Measurements from ENCODE around the gene PCNA.
A peak's percentile ranks its signal among the peaks of the same experiment; 100 is the strongest.
"Not testable (repeated sequence)": the region's sequence is repeated elsewhere in the genome, so short reads cannot be mapped to it uniquely, and the experiment has no call there.

PCNA gene

DNA sequence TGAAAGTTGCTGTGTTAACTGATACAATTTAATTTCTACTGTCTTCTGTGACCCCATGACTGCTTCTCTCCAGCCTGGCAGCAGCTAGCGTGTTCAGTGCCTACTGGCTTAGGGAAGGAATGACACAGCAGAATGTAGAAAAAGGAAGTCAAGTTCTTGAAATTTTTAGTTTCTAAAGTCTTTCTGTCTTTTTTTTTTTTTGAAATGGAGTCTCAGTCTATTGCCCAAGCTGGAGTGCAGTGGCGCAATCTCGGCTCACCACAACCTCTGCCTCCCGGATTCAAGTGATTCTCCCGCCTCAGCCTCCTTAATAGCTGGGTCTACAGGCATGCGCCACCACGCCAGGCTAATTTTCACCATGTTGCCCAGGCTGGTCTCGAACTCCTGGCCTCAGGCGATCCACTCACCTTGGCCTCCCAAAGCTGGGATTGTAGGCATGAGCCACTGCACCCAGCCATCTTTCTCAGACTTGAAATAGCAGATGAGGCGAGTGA lies 39.3 kb downstream of the PCNA start:
- TF ChIP-seq, protein P1, sequence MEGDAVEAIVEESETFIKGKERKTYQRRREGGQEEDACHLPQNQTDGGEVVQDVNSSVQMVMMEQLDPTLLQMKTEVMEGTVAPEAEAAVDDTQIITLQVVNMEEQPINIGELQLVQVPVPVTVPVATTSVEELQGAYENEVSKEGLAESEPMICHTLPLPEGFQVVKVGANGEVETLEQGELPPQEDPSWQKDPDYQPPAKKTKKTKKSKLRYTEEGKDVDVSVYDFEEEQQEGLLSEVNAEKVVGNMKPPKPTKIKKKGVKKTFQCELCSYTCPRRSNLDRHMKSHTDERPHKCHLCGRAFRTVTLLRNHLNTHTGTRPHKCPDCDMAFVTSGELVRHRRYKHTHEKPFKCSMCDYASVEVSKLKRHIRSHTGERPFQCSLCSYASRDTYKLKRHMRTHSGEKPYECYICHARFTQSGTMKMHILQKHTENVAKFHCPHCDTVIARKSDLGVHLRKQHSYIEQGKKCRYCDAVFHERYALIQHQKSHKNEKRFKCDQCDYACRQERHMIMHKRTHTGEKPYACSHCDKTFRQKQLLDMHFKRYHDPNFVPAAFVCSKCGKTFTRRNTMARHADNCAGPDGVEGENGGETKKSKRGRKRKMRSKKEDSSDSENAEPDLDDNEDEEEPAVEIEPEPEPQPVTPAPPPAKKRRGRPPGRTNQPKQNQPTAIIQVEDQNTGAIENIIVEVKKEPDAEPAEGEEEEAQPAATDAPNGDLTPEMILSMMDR (IDR thresholded peaks at IDR 0.05; ENCODE audit: low read depth, low read length), result no peak
- DNase-seq (ENCODE audit: extremely low read depth, low read depth), result peak; percentile 47

DNA sequence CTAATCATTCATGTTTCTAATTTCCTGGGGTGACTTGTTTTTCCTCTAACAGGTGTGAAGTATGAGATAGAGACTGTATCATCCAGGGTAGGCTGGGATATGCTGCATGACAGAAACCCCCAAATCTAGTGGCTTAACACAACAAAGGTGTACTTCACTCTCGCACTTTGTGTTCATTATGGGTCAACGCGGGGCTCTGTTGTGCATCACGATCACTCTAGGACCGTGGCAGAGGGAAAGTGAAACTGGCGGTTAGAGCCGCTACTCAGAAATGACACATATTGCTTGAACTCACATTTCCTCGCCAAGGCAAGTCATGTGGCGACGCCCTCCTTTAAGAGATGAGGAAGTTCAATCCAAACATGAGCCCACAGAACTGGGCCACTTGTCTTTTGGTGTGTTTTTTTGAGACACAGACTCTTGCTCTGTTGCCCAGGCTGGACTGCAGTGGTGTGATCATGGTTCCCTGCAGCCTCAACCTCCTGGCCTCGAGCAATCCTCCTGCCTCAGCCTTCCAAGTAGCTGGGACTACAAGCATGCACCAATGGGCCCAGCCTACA lies 41.3 kb downstream of the PCNA start:
- DNase-seq (ENCODE audit: extremely low read depth, low read depth), result no peak
- TF ChIP-seq, protein P1 (IDR thresholded peaks at IDR 0.05; ENCODE audit: low read depth, low read length), result no peak

DNA sequence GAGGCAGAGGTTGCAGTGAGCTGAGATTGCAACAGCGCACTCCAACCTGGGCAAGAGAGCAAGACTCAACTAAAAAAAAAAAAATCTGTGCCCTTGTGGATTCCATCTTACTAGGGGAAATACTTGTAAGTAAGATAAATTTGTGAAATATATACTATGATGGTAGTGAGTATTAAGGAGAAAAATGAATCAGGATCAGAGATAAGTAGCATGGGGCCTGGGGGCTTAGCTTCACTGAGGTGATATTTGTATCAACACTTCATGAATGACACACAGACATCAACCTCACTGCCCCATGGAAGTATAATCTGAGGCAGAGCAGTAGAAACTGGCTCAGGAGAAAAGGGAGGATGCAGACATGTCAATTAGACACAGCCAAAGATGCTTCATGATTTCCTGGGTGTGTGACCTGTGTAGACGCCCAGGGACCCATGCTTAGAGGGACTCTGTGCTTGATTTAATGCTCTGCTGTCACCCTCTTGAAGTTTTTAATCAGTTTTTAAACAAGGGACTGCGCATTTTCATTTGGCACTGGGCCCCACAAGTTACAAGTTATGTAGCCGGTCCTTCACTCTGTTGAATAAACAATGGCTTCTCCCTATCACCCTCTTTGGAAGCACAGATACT lies 41.9 kb downstream of the PCNA start:
- DNase-seq (ENCODE audit: extremely low read depth, low read depth), result no peak
- TF ChIP-seq, protein P1 (IDR thresholded peaks at IDR 0.05; ENCODE audit: low read depth, low read length), result no peak

DNA sequence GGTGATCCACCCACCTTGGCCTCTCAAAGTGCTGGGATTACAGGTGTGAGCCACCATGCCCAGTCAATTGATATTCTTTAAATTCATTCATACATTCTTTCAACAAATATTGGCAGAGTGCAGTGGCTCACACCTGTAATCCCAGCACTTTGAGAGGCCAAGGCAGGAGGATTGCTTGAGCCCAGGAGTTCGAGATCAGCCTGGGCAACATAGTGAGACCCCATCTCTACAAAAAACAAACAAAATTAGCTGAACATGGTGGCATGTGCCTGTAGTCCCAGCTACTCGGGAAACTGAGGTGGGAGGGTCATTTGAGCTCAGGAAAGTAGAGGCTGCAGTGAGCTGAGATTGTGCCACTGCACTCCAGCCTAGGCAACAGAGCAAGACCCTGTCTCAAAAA lies 42.8 kb downstream of the PCNA start:
- DNase-seq (ENCODE audit: extremely low read depth, low read depth), result not testable (repeated sequence)

DNA sequence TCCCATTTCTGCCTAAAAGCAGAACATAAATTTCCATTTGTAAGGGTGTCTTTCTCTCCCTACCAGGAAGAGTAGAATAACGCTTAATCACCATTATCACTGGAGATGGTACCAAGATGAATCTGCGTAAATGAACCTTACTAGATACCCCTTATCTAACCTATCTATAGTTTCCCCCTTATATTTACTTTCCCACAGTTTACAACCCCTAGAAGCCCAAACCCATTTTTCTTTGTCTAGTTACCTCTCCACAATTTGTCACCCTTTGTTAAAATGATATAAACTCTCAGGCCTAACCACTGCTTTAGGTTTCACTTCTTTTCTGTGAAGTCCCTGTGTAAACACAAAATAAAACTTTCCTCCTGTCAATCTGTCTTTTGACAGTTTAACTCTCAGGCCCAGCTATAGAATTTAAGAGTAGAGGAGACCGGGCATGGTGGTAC lies 45.5 kb downstream of the PCNA start:
- DNase-seq (ENCODE audit: extremely low read depth, low read depth), result no peak
- TF ChIP-seq, protein P1 (IDR thresholded peaks at IDR 0.05; ENCODE audit: low read depth, low read length), result no peak

DNA sequence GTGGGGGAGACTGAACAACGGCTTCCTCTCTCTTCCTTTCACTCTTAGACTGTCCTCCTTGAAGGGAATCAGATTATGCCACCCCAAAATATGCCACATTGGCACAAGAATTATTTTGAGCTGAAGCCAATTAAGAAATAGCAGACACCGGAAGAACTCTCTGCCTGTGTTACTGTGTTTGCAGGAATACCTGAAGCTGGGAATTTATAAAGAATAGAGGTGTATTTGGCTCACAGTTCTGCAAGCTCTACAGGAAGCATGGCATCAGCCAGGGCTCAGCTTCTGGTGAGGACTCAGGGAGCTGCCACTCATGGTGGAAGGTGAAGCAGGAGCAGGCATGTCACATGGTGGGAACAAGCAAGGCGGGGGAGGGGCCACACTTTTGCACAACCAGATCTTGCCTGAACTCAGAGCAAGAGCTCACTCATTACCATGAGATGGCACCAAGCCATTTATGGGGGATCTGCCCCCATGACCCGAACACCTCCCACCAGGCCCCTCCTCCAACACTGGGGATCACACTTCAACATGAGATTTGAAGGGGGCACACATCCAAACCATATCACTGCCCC lies 46.0 kb downstream of the PCNA start:
- TF ChIP-seq, protein P1 (IDR thresholded peaks at IDR 0.05; ENCODE audit: low read depth, low read length), result no peak
- no peak for DNase-seq (ENCODE audit: extremely low read depth, low read depth)

DNA sequence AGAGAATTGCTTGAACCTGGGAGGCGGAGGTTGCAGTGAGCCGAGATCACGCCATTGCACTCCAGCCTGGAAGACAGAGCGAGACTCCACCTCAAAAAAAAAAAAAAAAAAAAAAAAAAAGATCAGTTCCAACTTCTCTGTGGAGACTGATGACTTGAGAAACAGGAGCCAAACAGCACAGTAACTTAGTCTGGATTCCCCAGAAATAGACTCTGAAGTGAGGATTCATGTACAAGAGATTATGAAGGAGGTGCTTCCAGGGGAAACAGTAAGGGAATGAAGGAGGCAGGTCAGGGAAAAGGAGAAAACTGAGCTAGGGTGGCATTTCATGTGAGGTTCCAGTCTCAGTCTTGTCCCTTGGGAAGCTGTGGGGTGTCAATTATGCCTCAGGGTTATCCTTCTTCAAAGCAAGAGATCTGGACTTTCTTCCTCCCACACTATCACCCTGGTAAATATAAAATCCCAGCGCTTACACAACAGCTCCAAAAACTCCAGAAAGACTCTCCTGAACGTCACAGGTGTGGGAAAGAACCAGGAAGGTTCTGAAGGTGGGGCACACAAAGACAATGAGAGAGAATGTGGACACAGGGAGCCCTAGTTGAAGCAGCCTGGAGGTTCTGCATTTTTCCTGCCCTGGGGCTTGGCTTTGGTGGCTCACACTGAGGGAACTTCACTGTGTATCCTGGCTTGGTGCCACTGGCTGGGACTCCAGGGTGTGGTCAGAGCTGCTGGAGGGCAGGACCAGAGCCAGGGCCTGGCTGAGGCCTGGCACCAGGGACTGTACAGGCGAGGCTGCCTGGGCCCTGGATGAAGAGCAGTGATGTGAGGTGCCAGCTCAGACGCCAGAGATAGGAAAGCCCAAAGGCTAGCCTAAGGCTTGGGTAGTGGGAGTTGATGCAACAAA lies 46.8 kb downstream of the PCNA start:
- peak; percentile 40 for DNase-seq (ENCODE audit: extremely low read depth, low read depth)
- TF ChIP-seq, protein P1 (IDR thresholded peaks at IDR 0.05; ENCODE audit: low read depth, low read length), result no peak

DNA sequence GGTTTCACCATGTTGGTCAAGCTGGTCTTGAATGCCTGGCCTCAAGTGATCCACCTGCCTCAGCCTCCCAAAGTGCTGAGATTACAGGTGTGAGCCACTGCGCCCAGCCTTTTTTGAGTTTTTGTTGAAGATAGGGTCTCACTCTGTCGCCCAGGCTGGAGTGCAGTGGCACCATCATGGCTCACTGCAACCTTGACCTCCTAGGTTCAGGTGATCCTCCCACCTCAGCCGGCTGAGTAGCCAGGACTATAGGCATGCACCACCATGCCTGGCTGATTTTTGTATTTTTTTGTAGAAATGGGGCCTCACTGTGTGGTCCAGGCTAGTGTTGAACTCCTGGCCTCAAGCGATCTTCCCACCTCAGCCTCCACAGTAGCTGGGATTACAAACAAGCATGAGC lies 47.8 kb downstream of the PCNA start:
- DNase-seq (ENCODE audit: extremely low read depth, low read depth), result not testable (repeated sequence)
